ENCODE results near the gene CNFN.

CNFN gene

DNA sequence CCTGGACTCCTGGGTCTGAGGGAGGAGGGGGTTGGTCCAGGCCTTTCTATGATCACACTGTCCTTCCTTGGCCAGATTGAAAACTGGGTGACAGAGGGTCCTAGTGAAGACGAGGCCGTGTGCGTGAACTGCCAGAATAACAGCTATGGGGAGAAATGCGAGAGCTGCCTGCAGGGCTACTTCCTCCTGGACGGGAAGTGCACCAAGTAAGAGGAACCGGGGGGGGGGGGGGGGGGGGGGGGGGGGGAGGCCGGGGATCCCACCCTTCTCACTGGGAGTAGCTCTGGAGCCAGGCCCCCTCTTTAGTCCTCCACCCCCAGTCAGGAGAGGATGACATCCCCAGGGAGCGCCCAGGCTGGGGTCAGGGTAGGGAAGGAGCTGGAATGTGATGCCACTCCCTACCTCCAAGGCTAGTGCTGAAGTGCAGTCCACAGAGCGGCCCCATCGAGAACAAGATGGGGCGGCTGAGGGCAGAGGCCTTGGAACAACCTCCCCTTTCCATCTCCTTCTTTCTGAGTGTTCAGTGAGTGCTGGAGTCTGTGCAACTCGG lies 19.4 kb downstream of the CNFN start:
- DNase-seq = no peak

DNA sequence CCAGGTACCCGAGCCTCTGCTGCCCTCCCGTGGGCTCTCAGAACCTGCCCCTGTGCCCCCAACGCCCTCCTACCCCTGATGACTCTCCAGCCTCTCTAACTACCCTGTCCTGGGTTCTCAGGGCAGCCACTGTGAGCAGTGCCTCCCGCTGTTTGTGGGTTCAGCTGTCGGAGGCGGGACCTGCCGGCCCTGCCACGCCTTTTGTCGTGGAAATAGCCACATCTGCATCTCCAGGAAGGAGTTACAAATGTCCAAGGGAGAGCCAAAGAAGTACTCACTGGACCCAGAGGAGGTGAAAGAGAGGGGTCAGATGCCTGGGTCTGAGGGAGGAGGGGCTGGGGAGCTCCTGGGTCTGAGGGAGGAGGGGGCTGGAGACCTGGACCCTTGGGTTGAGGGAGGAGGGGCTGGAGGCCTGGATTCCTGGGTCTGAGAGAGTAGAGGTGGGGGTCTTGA lies 20.0 kb downstream of the CNFN start:
- DNase-seq = peak; percentile 8

DNA sequence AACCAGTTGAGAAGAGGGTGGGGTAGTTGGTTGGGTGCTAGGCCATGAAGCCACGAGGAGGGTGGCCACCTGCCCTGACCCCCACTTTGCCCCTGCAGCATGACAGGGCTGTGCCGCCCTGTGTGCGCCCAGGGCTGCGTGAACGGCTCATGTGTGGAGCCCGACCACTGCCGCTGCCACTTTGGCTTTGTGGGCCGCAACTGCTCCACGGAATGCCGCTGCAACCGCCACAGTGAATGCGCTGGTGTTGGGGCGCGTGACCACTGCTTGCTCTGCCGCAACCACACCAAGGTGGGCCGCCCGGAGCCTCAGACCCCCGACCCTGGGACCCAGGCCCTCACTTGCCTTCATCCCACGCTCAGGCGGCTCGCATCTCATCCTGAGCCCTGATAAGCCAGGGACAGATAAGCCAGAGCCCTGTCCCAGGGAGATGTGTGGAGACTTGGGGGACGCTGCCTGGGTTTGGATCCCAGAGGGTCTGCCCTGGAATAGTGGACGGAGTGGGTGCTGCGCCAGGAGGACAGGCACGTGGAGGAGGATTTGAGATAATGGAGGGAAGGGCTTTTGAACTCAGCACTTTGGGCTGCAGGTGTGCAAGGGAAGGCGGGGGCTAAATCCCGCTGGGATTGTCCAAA lies 20.5 kb downstream of the CNFN start:
- DNase-seq = no peak

DNA sequence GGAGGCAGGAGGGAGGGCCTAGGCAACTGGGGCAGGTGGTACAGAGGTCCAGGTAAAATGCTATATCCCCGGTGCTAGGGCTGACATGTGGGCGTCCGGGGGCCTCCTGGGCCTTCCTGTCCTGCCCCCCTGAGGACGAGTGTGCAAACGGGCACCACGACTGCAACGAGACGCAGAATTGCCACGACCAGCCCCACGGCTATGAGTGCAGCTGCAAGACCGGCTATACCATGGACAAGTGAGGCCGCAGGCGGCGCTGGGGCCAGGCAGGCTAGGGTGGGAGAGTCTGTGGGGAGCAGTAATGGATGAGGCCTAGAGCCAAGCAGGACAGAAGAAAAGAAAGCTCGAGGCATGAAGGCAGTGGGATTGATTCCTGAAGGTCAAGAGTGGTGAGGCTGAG lies 21.3 kb downstream of the CNFN start:
- DNase-seq = no peak

DNA sequence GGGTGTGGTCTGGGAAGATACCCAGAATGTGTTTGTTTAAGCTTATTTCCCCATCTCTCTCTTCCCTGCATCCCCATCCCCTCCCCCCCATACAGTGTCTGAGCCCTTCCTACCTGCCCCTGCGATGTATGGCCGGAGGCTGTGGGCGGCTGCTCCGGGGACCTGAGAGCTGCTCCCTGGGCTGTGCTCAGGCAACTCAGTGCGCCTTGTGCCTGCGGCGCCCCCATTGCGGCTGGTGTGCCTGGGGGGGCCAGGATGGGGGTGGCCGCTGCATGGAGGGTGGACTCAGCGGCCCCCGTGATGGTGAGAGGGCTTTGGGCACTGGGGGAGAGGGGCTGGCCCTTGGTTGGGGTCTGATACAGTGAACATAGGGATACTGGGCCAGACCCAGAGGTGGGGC lies 21.7 kb downstream of the CNFN start:
- DNase-seq = no peak

DNA sequence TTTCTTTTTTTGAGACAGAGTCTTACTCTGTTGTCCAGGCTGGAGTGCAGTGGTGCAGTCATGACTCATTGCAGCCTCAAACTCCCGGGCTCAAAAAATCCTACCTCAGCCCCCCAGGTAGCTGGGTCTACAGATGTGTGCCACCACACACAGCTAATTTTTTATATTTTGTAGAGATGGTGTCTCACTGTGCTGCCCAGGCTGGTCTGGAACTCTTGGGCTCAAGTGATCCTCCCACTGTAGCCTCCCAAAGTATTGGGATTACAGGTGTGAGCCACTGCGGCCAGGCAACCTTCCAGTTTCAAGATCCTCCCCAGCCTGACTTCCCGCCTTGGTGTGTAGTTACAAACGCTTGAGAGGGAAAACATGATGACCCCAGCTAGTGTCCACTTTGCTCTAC lies 22.2 kb downstream of the CNFN start:
- no peak for DNase-seq

DNA sequence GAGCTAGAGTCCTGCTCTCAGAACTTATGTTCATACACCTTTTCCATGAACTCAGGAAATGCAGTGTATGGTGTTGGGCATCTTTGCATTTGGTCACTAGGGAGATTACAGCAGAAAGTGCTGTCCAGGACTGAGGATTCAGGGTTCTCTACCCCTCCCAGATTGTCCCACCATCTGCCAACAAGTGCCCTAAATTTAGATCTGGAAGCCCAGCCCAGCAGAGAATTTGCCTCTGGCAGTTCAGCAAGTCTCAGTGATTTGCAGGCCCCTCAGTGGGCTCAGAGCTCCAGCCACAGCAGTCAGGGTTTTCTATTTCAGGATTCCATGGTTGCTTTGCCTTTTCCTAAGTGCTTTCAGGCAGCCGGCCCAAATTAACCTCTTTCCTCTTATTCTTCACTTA lies 23.4 kb downstream of the CNFN start:
- DNase-seq = no peak

DNA sequence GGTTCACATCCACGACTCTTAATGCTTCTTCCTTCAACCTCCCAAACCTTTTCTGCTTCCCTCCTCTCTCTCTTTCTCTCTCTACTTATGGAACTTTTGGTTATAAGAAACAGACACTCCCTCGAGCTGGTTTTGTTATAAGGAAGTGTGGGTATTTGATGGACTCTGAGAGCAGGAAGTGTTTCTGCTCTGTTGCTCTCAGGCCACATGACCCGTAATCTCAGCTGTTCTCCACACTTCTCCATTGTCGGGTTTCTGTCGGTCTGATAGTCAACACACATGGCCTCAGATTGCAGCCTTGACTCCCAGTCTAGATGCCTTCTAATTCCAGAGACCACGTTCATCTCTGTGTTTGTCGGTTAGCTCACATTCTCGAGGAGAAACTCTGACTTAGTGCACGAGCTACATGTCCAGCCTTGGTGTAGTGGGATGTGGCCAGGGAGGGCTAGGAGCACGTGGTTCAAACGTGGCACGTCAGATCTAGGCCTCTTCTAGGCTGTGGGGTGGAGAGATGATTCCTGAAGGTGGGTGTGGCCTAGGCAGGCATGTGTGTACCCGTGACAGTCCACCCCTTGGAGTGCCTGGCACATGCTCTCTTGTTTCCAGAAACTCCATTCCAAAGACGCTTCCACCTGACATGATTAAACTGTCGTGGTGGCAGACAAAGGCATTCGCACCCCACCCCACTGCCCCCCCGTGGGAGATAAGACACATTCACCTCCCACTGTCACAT lies 26.3 kb downstream of the CNFN start:
- DNase-seq = no peak

DNA sequence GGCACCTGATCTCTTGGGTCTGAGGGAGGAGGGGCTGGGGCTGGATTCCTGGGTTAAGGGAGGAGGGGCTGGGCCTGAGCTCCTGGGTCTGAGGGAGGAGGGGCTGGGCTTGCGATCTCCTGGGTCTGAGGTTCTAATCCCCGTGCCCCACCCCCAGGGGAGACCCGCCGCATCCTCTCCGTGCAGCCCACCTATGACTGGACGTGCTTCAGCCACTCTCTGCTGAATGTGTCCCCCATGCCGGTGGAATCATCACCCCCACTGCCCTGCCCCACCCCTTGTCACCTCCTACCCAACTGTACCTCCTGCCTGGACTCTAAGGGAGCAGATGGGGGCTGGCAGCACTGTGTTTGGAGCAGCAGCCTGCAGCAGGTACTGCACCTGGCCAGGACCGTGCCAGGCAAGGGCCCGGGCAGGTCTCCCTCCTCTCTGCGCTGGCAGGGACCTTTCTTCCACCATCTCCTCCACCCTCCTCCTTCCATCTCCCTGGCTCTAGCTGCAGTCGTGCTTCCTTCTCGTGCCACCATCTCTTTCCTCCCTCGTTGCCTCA lies 27.1 kb downstream of the CNFN start:
- DNase-seq = no peak

DNA sequence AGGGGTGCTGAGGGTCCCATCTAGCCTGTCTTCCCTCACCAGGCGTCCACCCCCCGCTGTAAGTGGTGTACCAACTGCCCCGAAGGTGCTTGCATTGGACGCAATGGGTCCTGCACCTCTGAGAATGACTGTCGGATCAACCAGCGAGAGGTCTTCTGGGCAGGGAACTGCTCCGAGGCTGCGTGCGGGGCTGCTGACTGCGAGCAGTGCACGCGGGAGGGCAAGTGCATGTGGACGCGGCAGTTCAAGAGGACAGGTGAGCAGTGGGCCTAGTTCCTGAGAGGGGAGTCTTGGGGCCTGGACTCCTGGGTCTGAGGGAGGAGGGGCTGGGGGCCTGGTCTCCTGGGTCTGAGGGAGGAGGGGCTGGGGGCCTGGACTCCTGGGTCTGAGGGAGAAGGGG lies 27.8 kb downstream of the CNFN start:
- no peak for DNase-seq

DNA sequence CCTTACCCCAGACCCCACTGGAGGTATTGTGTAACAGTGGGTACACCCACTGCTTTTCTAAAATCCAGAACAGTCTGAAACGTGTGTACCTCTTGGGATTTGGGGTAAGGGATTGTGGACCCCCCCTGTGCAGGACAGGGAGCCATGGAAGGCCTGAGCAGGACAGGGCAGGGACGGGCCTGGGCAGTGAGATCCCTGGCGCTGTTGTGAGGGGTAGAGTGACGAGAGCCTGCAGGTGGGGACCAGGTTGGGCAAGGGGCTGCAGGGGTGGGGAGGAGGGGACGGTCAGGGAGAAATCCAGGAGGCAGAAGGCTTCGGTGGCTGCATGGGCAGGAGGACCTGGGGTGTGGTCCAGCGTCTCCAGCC lies 28.6 kb downstream of the CNFN start:
- DNase-seq = no peak

DNA sequence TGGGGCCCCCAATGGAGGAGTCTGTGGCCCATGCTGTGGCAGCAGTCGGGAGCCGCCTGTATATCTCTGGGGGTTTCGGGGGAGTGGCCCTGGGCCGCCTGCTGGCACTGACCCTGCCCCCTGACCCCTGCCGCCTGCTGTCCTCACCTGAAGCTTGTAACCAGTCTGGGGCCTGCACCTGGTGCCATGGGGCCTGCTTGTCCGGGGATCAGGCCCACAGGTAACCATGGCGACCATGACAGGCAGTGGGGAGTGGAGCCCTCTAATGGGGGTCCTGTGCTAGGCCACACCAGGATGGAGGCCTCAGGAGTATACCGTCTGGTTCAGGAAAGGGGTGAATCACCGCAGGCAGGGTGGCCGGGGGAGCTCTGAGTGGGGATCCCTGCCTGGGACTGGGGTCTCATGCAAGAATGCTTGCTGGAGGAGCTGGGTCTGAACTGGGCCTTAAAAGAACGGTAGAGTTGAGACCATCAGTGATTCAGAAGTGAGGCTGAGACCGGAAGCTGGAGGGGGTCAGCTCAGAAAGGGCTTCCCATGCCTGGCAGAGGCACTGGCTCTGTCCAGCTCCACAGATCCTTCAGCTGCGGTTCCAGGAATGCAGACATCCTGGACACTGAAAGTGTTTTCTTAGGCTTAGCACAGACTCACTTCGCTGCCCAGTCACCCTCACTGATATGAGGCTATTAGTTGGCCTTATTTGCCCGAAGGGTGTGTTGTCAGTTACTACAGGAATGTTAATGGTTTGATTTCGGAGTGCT lies 29.1 kb downstream of the CNFN start:
- no peak for DNase-seq

DNA sequence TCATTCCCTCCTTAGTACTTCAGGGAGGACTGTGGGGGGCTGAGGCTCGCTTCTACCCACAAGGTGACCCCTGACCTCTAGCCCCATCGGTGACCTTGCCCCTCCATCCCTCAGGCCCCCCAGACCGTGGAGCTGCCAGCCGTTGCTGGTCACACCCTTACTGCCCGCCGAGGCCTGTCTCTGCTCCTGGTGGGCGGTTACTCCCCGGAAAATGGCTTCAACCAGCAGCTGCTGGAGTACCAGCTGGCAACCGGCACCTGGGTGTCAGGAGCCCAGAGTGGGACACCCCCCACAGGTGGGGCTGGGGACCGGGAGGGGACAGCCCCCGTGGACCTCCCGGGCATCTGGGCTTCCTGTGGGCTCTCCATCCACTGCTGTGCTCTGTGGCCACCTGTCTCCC lies 32.8 kb downstream of the CNFN start:
- DNase-seq = no peak

DNA sequence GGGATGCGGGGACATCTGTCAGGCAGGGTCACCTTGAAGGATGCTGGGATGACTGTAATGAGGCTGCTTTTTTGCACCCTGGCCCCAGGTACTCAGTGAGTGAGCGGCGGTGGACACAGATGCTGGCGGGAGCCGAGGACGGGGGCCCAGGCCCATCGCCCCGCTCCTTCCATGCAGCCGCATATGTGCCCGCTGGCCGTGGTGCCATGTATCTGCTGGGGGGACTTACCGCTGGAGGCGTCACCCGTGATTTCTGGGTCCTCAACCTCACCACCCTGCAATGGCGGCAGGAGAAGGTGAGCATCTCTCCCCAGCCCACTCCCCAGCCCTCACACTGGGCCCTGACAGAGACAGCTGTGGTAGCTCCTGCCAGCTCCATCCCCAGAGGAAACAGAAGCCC lies 33.4 kb downstream of the CNFN start:
- DNase-seq = no peak

DNA sequence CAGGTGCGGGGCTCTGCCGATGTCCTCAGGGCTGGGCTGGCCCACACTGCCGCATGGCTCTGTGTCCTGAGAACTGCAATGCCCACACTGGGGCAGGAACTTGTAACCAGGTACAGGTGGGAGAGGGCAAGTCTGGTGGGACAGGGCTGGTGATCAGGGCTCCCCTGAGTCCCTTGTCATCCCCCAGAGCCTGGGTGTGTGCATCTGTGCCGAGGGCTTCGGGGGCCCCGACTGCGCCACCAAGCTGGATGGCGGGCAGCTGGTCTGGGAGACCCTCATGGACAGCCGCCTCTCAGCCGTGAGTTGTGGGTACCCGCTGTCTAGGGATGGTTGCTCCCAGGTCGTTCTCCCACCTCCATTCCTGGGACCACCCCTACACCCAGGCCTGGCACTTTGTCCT lies 34.2 kb downstream of the CNFN start:
- no peak for DNase-seq

DNA sequence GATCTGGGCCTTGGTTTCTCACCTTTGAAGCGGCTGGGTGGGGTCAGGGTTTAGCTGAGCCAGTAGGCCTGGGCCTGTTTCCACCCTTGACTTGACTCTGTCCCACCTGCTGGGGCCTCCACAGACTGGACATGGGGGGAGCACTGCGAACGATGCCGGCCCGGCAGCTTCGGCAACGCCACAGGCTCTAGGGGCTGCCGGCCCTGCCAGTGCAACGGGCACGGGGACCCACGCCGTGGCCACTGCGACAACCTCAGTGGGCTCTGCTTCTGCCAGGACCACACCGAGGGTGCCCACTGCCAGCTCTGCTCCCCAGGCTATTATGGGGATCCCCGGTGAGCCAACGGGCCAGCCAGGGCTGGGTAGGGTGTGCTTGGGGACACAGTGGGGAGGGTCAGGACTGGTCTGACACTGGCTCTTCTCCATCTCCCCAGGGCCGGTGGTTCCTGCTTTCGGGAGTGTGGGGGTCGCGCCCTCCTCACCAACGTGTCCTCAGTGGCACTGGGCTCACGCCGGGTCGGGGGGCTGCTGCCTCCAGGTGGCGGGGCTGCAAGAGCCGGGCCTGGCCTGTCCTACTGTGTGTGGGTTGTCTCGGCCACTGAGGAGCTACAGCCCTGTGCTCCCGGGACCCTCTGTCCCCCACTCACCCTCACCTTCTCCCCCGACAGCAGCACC lies 36.6 kb downstream of the CNFN start:
- DNase-seq = no peak

DNA sequence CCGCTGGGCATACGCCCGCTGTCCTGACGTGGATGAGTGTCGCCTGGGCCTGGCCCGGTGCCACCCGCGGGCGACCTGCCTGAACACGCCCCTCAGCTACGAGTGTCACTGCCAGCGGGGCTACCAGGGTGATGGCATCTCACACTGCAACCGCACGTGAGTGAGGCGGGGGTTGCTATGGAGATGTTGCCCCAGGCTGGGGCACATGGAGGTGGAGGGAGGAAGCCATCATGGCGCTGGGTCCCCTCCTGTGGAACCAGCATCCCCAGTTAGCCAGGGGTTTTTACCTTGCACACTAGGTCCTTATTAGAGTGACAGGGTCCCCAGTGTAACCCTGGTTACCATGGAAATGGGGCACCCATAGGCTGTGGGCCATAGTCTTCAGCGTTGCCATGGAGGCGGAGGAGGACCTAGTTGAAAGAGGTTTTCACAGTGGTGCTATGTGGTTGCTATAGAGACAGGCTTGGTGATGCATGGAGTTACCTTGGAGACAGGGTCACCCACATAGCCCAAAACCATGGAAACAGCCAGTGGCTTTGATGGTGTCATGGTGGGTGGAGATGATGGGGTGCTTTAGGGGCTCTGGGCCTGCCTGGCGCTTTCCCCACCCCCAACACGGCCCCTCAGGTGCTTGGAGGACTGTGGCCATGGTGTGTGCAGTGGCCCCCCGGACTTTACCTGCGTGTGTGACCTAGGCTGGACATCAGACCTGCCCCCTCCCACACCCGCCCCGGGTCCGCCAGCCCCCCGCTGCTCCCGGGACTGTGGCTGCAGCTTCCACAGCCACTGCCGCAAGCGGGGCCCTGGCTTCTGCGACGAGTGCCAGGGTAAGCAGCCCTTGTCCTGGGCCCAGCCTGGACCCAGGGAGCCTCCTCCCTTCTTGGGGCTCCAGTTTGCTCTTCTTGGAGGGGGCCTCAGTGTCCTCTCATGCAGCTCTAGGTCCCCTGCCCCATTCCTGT lies 37.5 kb downstream of the CNFN start:
- DNase-seq = peak; percentile 74

DNA sequence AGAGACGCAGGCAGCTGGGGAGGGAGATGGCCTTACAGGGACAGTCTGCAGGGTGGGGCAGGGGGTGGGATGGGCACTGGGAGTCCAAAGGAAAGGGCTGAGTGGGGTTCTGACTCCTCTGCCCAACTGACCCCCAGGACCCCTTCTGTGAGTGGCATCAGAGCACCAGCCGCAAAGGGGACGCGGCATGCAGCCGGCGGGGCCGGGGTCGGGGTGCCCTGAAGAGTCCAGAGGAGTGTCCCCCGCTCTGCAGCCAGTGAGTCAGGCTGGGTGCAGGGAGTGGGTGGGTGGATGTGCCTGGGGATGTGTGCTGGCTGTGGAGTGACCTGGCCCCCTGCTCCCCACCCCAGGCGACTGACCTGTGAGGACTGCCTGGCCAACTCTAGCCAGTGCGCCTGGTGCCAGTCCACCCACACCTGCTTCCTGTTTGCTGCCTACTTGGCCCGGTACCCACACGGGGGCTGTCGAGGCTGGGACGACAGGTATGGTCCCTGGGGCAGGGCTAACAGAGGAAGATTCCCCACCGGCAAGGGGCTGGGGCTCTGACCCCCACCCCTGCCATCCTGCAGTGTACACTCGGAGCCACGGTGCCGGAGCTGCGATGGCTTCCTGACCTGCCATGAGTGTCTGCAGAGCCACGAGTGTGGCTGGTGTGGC lies 38.9 kb downstream of the CNFN start:
- DNase-seq = no peak

DNA sequence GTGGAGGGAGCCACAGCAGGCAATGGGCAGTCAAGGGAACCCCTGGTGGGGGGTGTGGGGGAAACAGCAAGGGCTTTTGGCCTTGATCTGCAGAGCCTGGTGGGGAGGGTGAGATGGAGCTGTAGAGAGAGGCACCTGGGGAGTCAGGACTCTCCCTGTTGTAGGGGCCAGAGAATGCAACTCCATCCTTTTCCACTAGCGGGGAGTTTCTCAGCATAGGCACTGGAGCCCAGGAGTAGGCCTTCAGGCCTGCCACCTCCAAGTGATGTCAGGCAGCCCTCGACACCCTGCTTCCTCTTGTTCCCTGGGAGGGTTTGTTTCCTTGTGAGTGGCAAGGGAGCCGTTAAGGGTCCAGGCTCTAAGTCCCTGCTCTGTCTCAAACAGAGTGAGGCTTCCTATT lies 39.7 kb downstream of the CNFN start:
- DNase-seq = no peak

DNA sequence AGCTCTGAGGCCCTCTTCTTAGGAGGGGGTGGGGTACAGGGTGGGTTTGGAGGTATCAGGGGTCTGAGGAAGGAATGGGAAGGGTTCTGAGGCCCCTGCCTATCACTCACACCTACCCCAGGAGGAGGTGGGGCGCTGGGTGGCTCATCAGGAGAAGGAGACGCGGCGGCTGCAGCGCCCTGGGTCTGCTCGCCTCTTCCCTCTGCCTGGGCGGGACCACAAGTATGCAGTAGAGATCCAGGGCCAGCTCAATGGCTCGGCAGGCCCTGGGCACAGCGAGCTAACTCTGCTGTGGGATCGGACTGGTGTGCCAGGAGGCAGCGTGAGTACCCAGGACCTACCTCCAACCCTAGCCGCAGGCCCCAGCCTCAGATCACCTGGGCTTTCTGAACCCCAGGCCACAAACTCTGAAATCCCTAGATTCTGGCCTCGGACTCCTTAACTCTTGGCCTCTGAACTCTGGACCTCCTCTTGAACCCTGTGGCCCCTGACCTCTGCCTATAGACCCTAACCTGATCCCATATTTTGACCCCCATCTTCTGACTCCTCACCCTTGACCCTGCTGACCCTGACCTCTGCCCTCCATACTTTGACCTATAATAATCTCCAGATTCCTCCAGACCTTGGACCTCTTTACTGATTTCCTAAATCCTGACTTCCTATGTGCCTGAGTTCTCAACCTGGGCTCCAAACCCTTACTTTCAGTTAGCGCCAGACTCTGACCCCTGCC lies 40.6 kb downstream of the CNFN start:
- DNase-seq = no peak

DNA sequence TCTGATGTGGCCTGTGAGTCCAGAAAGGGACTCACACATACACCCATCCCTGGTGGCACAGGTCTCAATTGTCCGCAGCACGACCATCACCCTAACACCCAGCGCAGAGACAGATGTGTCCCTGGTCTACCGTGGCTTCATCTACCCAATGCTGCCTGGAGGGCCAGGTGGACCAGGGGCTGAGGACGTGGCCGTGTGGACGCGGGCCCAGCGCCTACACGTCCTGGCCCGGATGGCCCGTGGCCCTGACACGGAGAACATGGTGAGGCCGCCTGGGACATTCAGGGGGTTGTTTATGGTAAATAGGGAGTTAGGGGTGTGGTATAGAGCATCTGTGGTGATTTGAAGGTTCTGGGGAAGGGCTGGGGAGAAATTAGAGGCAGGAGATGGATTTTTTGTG lies 41.9 kb downstream of the CNFN start:
- DNase-seq = no peak
